ENCODE results near the gene RAD23A.
"Not testable (repeated sequence)": the region's sequence is repeated elsewhere in the genome, so short reads cannot be mapped to it uniquely, and the experiment has no call there.

RAD23A gene

GRCh38 chr19:12913851-12914690 lies 31.6 kb upstream of the RAD23A start:
- TF ChIP-seq ZFX (IDR thresholded peaks at IDR 0.05; ENCODE audit: borderline replicate concordance) (no peak), CTCF (IDR thresholded peaks at IDR 0.05) (no peak)
- H3K27ac ChIP-seq: peak overlapping the region; percentile 78

GRCh38 chr19:12915860-12916259 lies 29.8 kb upstream of the RAD23A start:
- not testable (repeated sequence) for H3K27ac ChIP-seq

GRCh38 chr19:12918253-12918652 lies 27.4 kb upstream of the RAD23A start:
- TF ChIP-seq ZFX (IDR thresholded peaks at IDR 0.05; ENCODE audit: borderline replicate concordance) (no peak), CTCF (IDR thresholded peaks at IDR 0.05) (no peak)

GRCh38 chr19:12921047-12921446 lies 24.6 kb upstream of the RAD23A start:
- TF ChIP-seq CTCF (IDR thresholded peaks at IDR 0.05) (no peak), ZFX (IDR thresholded peaks at IDR 0.05; ENCODE audit: borderline replicate concordance) (no peak)
- H3K27ac ChIP-seq: peak overlapping the region; percentile 74

More at GRCh38 chr19:12918253-12918652, 27.4 kb upstream of the RAD23A start:
- peak overlapping the region; percentile 74; the same call in 1 of the 2 replicates for H3K27ac ChIP-seq

GRCh38 chr19:12922959-12923358 lies 22.7 kb upstream of the RAD23A start:
- H3K27ac ChIP-seq: no peak overlapping the region
- TF ChIP-seq ZFX (IDR thresholded peaks at IDR 0.05; ENCODE audit: borderline replicate concordance) (no peak), CTCF (IDR thresholded peaks at IDR 0.05) (no peak)

GRCh38 chr19:12924621-12925310 lies 20.9 kb upstream of the RAD23A start:
- no peak overlapping the region for H3K27ac ChIP-seq
- TF ChIP-seq CTCF (IDR thresholded peaks at IDR 0.05) (no peak), ZFX (IDR thresholded peaks at IDR 0.05; ENCODE audit: borderline replicate concordance) (no peak)

GRCh38 chr19:12930002-12930645 lies 15.5 kb upstream of the RAD23A start:
- TF ChIP-seq CTCF (IDR thresholded peaks at IDR 0.05): no peak
- TF ChIP-seq ZFX (IDR thresholded peaks at IDR 0.05; ENCODE audit: borderline replicate concordance): no peak
- H3K27ac ChIP-seq: no peak overlapping the region
